ENCODE results near the gene KPTN. TPM values are rescaled to one million over a fixed set of nuclear protein-coding genes. Genes with fewer than 3 reads are reported as not detected.

Gene KPTN
- total RNA-seq, 1 donor from 2014 or later, result 15.9 TPM

DNA sequence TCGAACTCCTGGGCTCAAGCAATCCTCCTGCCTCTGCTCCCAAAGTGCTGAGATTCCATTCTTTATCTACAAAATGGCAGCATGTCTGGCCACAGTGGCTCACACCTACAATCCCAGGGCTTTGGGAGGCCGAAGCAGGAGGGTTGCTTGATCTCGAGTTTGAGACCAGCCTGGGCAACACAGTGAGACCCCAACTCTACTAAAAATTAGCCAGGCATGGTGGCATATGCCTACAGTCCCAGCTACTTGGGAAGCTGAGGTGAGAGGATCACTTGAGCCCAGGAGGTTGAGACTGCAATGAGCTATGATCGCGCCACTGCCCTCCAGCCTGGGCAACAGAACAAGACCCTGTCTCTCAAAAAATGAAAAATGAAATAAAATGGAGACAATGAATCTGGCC lies 24.7 kb upstream of the KPTN start:
- H3K9me3 ChIP-seq (ENCODE audit: insufficient read depth, low read depth, low read length), result no peaks in the 10 kb centered on the region
- Mint-ChIP-seq H3K4me3 (ENCODE audit: unreplicated experiment) (peak overlapping the region; percentile 41), H3K36me3 (ENCODE audit: low read depth, unreplicated experiment) (peaks cover 9% of the 10 kb centered on the region), H3K4me1 (ENCODE audit: low read depth, unreplicated experiment) (peaks cover 42% of the 10 kb centered on the region), H3K27me3 (ENCODE audit: low read depth, unreplicated experiment) (no peaks in the 10 kb centered on the region), H3K27ac (ENCODE audit: unreplicated experiment) (no peak overlapping the region), H3K9me3 (ENCODE audit: unreplicated experiment) (no peaks in the 10 kb centered on the region)
- H3K79me2 ChIP-seq (ENCODE audit: insufficient read depth, low read length), result peaks cover 92% of the 10 kb centered on the region
- no peak for TF ChIP-seq EZH2 (IDR thresholded peaks at IDR 0.05; ENCODE audit: insufficient read depth, low read length)
- no peak for TF ChIP-seq CTCF (IDR thresholded peaks at IDR 0.05; ENCODE audit: insufficient read depth, low read depth, low read length)
- FAIRE-seq, result no peak
- no peak overlapping the region for H3K9ac ChIP-seq (ENCODE audit: low read length)
- H4K20me1 ChIP-seq (ENCODE audit: insufficient read depth, low read length), result peaks cover 93% of the 10 kb centered on the region
- H3K4me1 ChIP-seq (ENCODE audit: insufficient read depth, low read length), result peaks cover 15% of the 10 kb centered on the region
- H3K4me3 ChIP-seq (ENCODE audit: insufficient read depth, low read depth, low read length), result no peak overlapping the region
- H3K27ac ChIP-seq (ENCODE audit: low read depth, low read length), result no peak overlapping the region
- H3K36me3 ChIP-seq (ENCODE audit: insufficient read depth, low read length), result no peaks in the 10 kb centered on the region
- no peak overlapping the region for H3K4me2 ChIP-seq (ENCODE audit: low read length)
- DNase-seq (ENCODE audit: low read depth), result no peak
- H3K27me3 ChIP-seq (ENCODE audit: insufficient read depth, low read length), result no peaks in the 10 kb centered on the region
- no peak overlapping the region for H2AFZ ChIP-seq (ENCODE audit: low read depth, low read length)

DNA sequence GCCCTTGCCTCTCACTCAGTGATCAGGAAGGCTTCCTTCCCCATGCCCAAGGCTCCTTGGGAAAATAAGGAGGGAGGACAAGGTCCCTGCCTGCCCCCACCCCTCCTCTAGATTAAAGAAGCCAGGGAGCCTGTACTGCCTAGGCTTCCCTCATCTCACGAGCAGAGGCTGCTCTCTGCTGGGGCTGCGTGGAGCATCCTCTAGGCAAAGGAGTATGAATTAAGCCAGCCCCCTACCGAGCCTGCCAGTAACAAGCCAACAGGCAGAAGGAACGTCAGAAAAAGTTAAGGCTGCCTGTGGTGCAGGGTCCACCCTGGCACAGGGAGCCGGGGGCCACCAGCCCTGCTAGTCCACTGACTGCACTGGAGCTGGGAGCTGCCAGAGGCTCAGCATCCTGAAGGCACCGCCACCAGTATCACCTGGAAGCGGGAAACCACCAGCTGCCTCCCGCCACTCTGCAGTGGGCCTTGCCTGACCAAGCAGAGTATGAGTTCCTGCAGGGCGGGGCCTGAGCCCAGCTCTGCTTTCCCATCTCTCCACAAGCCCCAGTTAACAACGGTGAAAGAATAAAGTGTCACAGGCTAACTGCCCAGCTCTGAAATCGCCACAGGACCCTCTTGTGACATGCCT lies 24.0 kb upstream of the KPTN start:
- Mint-ChIP-seq H3K4me1 (ENCODE audit: low read depth, unreplicated experiment) (peaks cover 37% of the 10 kb centered on the region), H3K9me3 (ENCODE audit: unreplicated experiment) (no peaks in the 10 kb centered on the region), H3K36me3 (ENCODE audit: low read depth, unreplicated experiment) (peaks cover 9% of the 10 kb centered on the region), H3K27me3 (ENCODE audit: low read depth, unreplicated experiment) (no peaks in the 10 kb centered on the region), H3K27ac (ENCODE audit: unreplicated experiment) (no peak overlapping the region), H3K4me3 (ENCODE audit: unreplicated experiment) (no peak overlapping the region)
- DNase-seq (ENCODE audit: low read depth) (no peak), FAIRE-seq (no peak)
- Histone ChIP-seq H3K27ac (ENCODE audit: low read depth, low read length) (no peak overlapping the region), H3K27me3 (ENCODE audit: insufficient read depth, low read length) (no peaks in the 10 kb centered on the region), H3K4me2 (ENCODE audit: low read length) (no peak overlapping the region), H3K9me3 (ENCODE audit: insufficient read depth, low read depth, low read length) (no peaks in the 10 kb centered on the region), H3K4me1 (ENCODE audit: insufficient read depth, low read length) (peaks cover 9% of the 10 kb centered on the region), H3K9ac (ENCODE audit: low read length) (no peak overlapping the region), H3K79me2 (ENCODE audit: insufficient read depth, low read length) (peaks cover 88% of the 10 kb centered on the region), H3K4me3 (ENCODE audit: insufficient read depth, low read depth, low read length) (no peak overlapping the region), H4K20me1 (ENCODE audit: insufficient read depth, low read length) (peaks cover 92% of the 10 kb centered on the region), H3K36me3 (ENCODE audit: insufficient read depth, low read length) (no peaks in the 10 kb centered on the region), H2AFZ (ENCODE audit: low read depth, low read length) (no peak overlapping the region)
- TF ChIP-seq CTCF (IDR thresholded peaks at IDR 0.05; ENCODE audit: insufficient read depth, low read depth, low read length) (no peak), EZH2 (IDR thresholded peaks at IDR 0.05; ENCODE audit: insufficient read depth, low read length) (no peak)

GRCh38 chr19:47507012-47507411 lies 23.0 kb upstream of the KPTN start:
- peaks cover 90% of the 10 kb centered on the region for H4K20me1 ChIP-seq (ENCODE audit: insufficient read depth, low read length)

More at GRCh38 chr19:47507012-47507411, 23.0 kb upstream of the KPTN start:
- no peak overlapping the region for H3K4me2 ChIP-seq (ENCODE audit: low read length)
- Mint-ChIP-seq H3K9me3 (ENCODE audit: unreplicated experiment) (no peaks in the 10 kb centered on the region), H3K27me3 (ENCODE audit: low read depth, unreplicated experiment) (no peaks in the 10 kb centered on the region), H3K36me3 (ENCODE audit: low read depth, unreplicated experiment) (peaks cover 6% of the 10 kb centered on the region), H3K27ac (ENCODE audit: unreplicated experiment) (no peak overlapping the region), H3K4me1 (ENCODE audit: low read depth, unreplicated experiment) (peaks cover 27% of the 10 kb centered on the region), H3K4me3 (ENCODE audit: unreplicated experiment) (no peak overlapping the region)
- no peak overlapping the region for H3K9ac ChIP-seq (ENCODE audit: low read length)
- peaks cover 77% of the 10 kb centered on the region for H3K79me2 ChIP-seq (ENCODE audit: insufficient read depth, low read length)
- peaks cover 9% of the 10 kb centered on the region for H3K4me1 ChIP-seq (ENCODE audit: insufficient read depth, low read length)
- H3K4me3 ChIP-seq (ENCODE audit: insufficient read depth, low read depth, low read length), result no peak overlapping the region
- no peak for FAIRE-seq
- TF ChIP-seq EZH2 (IDR thresholded peaks at IDR 0.05; ENCODE audit: insufficient read depth, low read length), result no peak
- TF ChIP-seq CTCF (IDR thresholded peaks at IDR 0.05; ENCODE audit: insufficient read depth, low read depth, low read length), result no peak
- no peak overlapping the region for H3K27ac ChIP-seq (ENCODE audit: low read depth, low read length)
- peaks cover 7% of the 10 kb centered on the region for H3K36me3 ChIP-seq (ENCODE audit: insufficient read depth, low read length)
- H3K27me3 ChIP-seq (ENCODE audit: insufficient read depth, low read length), result no peaks in the 10 kb centered on the region
- no peaks in the 10 kb centered on the region for H3K9me3 ChIP-seq (ENCODE audit: insufficient read depth, low read depth, low read length)
- DNase-seq (ENCODE audit: low read depth), result no peak
- H2AFZ ChIP-seq (ENCODE audit: low read depth, low read length), result no peak overlapping the region

Data from astrocyte (in vitro differentiated cells and primary cell).